CD4-positive, CD25-positive, alpha-beta regulatory T cell (primary cell): ENCODE results near the gene RFC4. TPM values are rescaled to one million over a fixed set of nuclear protein-coding genes. Genes with fewer than 3 reads are reported as not detected.
A peak's percentile ranks its signal among the peaks of the same experiment; 100 is the strongest.
"Not testable (repeated sequence)": the region's sequence is repeated elsewhere in the genome, so short reads cannot be mapped to it uniquely, and the experiment has no call there.

Experiments used
- ATAC-seq, 2 donors: fragments of 150-1000 bp; cut with Tn5 transposase; one replicate each; pipeline ENCODE4 v1.10.0; 2021; ENCODE audit warnings: low read depth in 2 of 2, moderate number of reproducible peaks in 2 of 2, moderate library complexity in 1 of 2
- DNase-seq, 3 donors: peaks; one replicate each; pipeline versions ENCODE4 v3.0.0 to v3.0.0-alpha.2; 2012 to 2022; ENCODE audit warnings: mixed read lengths in 1 of 3
- H3K27ac ChIP-seq: one replicate; pipeline ENCODE4 v1.7.0; 2013; ENCODE audit warnings: mild to moderate bottlenecking, low read length; ENCODE audit not compliant: insufficient read depth, poor library complexity, severe bottlenecking
- H3K27me3 ChIP-seq: one replicate; pipeline ENCODE4 v1.7.0; 2013; ENCODE audit warnings: low read length; ENCODE audit not compliant: control insufficient read depth, insufficient read depth
- H3K36me3 ChIP-seq: one replicate; pipeline ENCODE4 v1.7.0; 2013; ENCODE audit warnings: mild to moderate bottlenecking, low read length, moderate library complexity; ENCODE audit not compliant: control insufficient read depth, insufficient read depth
- H3K4me1 ChIP-seq: 2 replicates; pipeline ENCODE4 v1.7.0; 2013; ENCODE audit warnings: mild to moderate bottlenecking, low read length; ENCODE audit not compliant: insufficient read depth, control insufficient read depth, poor library complexity, severe bottlenecking
- H3K4me3 ChIP-seq: one replicate; pipeline ENCODE4 v1.7.0; 2013; ENCODE audit warnings: low read depth, mild to moderate bottlenecking, low read length, moderate library complexity
- H3K9me3 ChIP-seq, 2 experiments: 1 replicate in 1 of 2; 2 replicates in 1 of 2; pipeline ENCODE4 v1.7.0; 2013; ENCODE audit warnings: low read length in 2 of 2, mild to moderate bottlenecking in 1 of 2, moderate library complexity in 1 of 2; ENCODE audit not compliant: control insufficient read depth in 2 of 2
- H3K27ac Mint-ChIP-seq, 3 donors: one replicate each; pipeline ENCODE4 v1.8.0; 2020 to 2022; ENCODE audit warnings: mild to moderate bottlenecking in 3 of 3, mixed read lengths in 3 of 3, moderate library complexity in 2 of 3
- H3K27me3 Mint-ChIP-seq: one replicate; pipeline ENCODE4 v1.8.0; 2022; ENCODE audit warnings: mild to moderate bottlenecking, mixed read lengths
- H3K36me3 Mint-ChIP-seq: one replicate; pipeline ENCODE4 v1.8.0; 2020; ENCODE audit warnings: mixed read lengths
- H3K4me1 Mint-ChIP-seq, 4 donors: one replicate each; pipeline ENCODE4 v1.8.0; 2020 to 2022; ENCODE audit warnings: mixed read lengths in 4 of 4, mild to moderate bottlenecking in 1 of 4
- H3K4me3 Mint-ChIP-seq, 4 donors: one replicate each; pipeline ENCODE4 v1.8.0; 2020 to 2022; ENCODE audit warnings: mild to moderate bottlenecking in 4 of 4, mixed read lengths in 4 of 4, moderate library complexity in 3 of 4
- H3K9me3 Mint-ChIP-seq, 7 donors: one replicate each; pipeline ENCODE4 v1.8.0; 2020 to 2022; ENCODE audit warnings: mixed read lengths in 7 of 7, mild to moderate bottlenecking in 3 of 7, moderate library complexity in 2 of 7
- polyA plus RNA-seq, 4 donors: library from polyadenylated mRNA; unstranded; fragments of 300-500 nt; fragmentation: Illumina TruSeq; gene quantifications; one replicate each; pipeline ENCODE4 v1.2.3, GENCODE V29; 2021
- total RNA-seq: library from RNA; stranded (reverse); gene quantifications from one replicate; pipeline ENCODE4 v1.2.3, GENCODE V29; 2022

Gene RFC4
- total and polyA plus RNA-seq, 5 donors from 2014 or later, result 15.6 to 40.2 (median 22.1) TPM

DNA sequence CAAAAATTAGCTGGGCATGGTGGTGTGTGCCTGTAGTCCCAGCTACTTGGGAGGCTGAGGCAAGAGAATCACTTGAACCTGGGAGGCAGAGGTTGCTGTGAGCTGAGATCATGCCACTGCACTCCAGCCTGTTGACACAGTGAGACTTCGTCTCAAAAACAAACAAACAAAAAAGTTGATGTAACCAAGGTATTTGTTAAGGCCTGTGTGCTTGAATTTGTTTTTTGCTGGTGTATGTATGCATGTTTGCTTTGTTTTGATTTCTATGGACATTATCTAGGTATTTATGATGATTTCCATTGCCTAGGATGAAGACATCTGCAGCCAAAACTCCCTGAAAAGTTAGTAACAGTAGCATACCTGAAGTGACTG is 16.1 kb upstream of the RFC4 start:
- peaks cover 15% of the 10 kb centered on the region for H3K4me1 ChIP-seq
- H3K9me3 ChIP-seq, H3K4me3 Mint-ChIP-seq, H3K27ac Mint-ChIP-seq, H3K36me3 Mint-ChIP-seq, DNase-seq, ATAC-seq, H3K27me3 ChIP-seq, H3K4me3 ChIP-seq, H3K36me3 ChIP-seq, H3K9me3 Mint-ChIP-seq, H3K27ac ChIP-seq: not testable (repeated sequence)
- Mint-ChIP-seq H3K27me3 (peaks cover 26% of the 10 kb centered on the region), H3K4me1 (peaks cover 0 to 15% (median 10%) of the 10 kb centered on the region in 4 donors)

DNA sequence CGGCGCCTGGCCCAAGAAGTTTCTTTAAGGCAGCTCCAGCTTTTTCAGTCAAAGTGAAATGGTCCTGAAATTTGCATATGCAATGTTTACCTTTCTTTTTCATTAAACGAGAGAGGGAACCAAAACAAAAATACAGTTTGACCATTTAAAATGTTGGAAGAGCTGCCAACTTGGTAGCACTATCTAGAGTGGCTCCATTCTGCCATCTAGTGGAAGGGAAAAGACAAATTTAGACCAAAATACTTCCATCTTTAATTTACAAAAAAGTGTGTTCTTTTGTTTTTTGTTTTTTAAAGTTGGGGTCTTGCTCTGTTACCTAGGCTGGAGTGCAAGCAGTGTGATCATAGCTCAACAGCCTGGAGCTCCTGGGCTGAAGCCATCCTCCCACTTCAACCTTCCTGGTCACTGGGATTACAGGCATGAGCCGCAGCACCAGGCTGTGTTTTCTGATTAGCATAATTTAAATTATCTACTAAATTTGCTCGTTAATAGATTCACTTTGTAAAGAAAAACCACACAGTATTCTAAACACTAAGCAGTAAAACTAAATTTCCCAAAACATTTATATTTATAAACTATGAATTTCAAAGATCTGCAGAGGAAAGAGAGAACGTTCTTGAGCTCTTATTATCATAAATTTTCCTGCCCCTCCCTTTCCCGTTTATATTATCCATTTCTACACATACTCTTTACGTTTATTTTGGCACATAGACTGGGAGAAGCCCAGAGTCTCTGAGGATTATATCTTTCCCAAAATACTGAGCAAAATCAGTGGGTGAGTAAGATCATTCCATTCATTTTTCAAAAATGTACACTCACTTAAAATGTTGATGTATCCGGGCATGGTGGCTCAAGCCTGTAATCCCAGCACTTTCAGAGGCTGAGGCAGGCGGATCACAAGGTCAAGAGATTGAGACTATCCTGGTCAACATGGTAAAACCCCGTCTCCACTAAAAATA is 15.4 kb upstream of the RFC4 start:
- H3K4me3 ChIP-seq, result no peak overlapping the region
- H3K9me3 ChIP-seq, result no peaks in the 10 kb centered on the region
- H3K36me3 Mint-ChIP-seq, result no peaks in the 10 kb centered on the region
- peaks cover 6% of the 10 kb centered on the region for H3K27me3 ChIP-seq
- H3K9me3 Mint-ChIP-seq, result no peaks in the 10 kb centered on the region
- ATAC-seq, result no peak
- no peak overlapping the region for H3K27ac ChIP-seq
- no peak overlapping the region for H3K27ac Mint-ChIP-seq
- H3K4me1 ChIP-seq, result peaks cover 12% of the 10 kb centered on the region
- peaks cover 0 to 15% (median 10%) of the 10 kb centered on the region in 4 donors for H3K4me1 Mint-ChIP-seq
- no peaks in the 10 kb centered on the region for H3K36me3 ChIP-seq
- H3K27me3 Mint-ChIP-seq, result peaks cover 25% of the 10 kb centered on the region
- H3K4me3 Mint-ChIP-seq, result peak overlapping the region in 1 of 4 donors; percentile 8
- DNase-seq, result peak in 2 of 3 donors; percentile 50 to 70

DNA sequence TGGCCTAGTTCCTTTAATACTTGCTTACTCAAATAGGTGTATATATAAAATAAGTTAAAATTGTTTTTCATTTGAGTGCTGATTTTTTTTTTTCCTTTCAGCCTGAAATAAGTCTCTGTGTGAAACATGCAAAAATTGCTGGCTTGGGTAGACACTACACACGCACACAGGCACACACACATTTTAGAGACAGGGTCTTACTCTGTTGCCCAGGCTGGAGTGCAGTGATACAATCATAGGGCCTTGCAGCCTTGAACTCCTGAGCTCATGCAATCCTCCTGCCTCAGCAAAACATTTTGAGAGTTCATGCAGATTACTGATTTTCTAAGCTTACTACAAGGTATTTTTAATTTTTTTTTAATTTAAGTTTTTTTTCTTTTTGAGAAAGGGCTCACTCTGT is 12.7 kb upstream of the RFC4 start:
- Histone ChIP-seq H3K27ac (no peak overlapping the region), H3K36me3 (no peaks in the 10 kb centered on the region), H3K4me1 (no peaks in the 10 kb centered on the region), H3K27me3 (no peaks in the 10 kb centered on the region), H3K4me3 (no peak overlapping the region), H3K9me3 (no peaks in the 10 kb centered on the region)
- Mint-ChIP-seq H3K4me1 (peaks cover 0 to 2% (median 0%) of the 10 kb centered on the region in 4 donors), H3K36me3 (no peaks in the 10 kb centered on the region), H3K9me3 (no peaks in the 10 kb centered on the region), H3K27me3 (peaks cover 6% of the 10 kb centered on the region), H3K4me3 (no peak overlapping the region), H3K27ac (no peak overlapping the region)
- no peak for ATAC-seq
- no peak for DNase-seq

DNA sequence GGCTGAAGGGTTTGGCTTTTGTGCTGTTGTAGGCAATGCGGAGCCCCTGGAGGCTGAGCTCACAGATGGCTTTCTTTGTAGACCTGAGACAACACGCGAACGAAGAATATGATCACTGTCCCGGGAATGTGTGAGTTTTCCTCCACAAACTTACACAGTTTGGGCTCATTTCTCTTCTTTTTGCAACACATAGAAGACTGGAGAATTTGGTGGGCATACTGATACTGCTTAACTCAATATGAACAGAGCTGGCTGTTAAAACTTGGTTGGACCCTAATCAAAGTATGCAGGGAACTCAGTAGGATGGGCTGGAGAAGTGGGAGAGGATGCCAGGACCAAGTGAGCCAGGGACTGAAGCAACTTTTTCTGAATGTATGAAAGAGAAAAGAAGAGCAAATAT is 12.2 kb upstream of the RFC4 start:
- H3K9me3 ChIP-seq, result no peaks in the 10 kb centered on the region
- no peak overlapping the region for H3K4me3 ChIP-seq
- Mint-ChIP-seq H3K36me3 (no peaks in the 10 kb centered on the region), H3K4me3 (no peak overlapping the region), H3K9me3 (no peaks in the 10 kb centered on the region), H3K27ac (no peak overlapping the region), H3K27me3 (peaks cover 6% of the 10 kb centered on the region), H3K4me1 (peaks cover 0 to 2% (median 0%) of the 10 kb centered on the region in 4 donors)
- H3K4me1 ChIP-seq, result no peaks in the 10 kb centered on the region
- no peak overlapping the region for H3K27ac ChIP-seq
- ATAC-seq (no peak), DNase-seq (no peak)
- H3K36me3 ChIP-seq, result no peaks in the 10 kb centered on the region
- H3K27me3 ChIP-seq, result no peaks in the 10 kb centered on the region

DNA sequence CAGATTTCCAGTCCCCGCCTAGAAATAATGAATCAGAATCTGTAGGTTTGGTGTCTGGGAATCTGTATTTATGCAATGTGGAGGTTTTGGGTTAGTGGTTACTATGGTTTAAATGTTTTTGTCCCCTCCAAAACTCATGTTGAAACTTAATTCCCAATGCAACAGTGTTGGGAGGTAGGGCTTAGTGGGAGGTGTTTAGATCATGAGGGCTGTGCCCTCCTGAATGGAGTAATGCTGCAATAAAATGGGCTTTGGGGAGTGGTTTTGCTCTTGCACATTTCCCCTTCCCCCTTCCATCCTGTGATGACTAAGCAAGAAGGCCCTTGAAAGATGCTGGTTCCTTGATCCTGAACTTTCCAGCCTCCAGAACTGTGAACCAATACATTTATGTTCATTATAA is 9.2 kb upstream of the RFC4 start:
- Mint-ChIP-seq H3K27ac (no peak overlapping the region), H3K36me3 (no peaks in the 10 kb centered on the region), H3K9me3 (no peaks in the 10 kb centered on the region), H3K27me3 (no peaks in the 10 kb centered on the region), H3K4me1 (no peaks in the 10 kb centered on the region), H3K4me3 (no peak overlapping the region)
- ATAC-seq (no peak), DNase-seq (no peak)
- Histone ChIP-seq H3K9me3 (no peaks in the 10 kb centered on the region), H3K36me3 (no peaks in the 10 kb centered on the region), H3K27ac (no peak overlapping the region), H3K4me3 (no peak overlapping the region), H3K4me1 (no peaks in the 10 kb centered on the region), H3K27me3 (no peaks in the 10 kb centered on the region)

DNA sequence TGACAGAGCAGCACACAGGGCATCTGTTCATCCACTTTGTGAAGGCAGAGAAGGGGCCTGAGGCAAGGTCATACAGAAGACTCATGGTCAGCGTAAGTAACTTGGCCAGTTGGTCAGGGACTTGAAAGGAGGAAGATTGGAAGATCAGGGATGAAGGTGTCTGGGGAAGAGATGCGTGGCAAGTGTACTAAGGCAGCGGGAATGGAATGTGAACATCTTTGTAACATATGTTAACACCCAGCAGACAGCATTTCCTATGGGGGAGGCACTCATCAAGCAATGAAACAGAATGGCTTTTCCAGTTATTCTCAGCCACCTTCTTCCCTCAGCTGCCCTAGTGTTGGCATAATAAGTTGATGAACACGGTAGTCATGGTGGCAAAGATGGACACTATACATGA is 7.8 kb upstream of the RFC4 start:
- no peak overlapping the region for H3K4me3 Mint-ChIP-seq
- Histone ChIP-seq H3K27ac (no peak overlapping the region), H3K9me3 (no peaks in the 10 kb centered on the region), H3K4me3 (no peak overlapping the region), H3K36me3 (no peaks in the 10 kb centered on the region), H3K27me3 (no peaks in the 10 kb centered on the region), H3K4me1 (no peaks in the 10 kb centered on the region)
- no peak overlapping the region for H3K27ac Mint-ChIP-seq
- H3K9me3 Mint-ChIP-seq, result no peaks in the 10 kb centered on the region
- no peaks in the 10 kb centered on the region for H3K4me1 Mint-ChIP-seq
- no peaks in the 10 kb centered on the region for H3K27me3 Mint-ChIP-seq
- no peak for DNase-seq
- ATAC-seq, result no peak
- no peaks in the 10 kb centered on the region for H3K36me3 Mint-ChIP-seq

DNA sequence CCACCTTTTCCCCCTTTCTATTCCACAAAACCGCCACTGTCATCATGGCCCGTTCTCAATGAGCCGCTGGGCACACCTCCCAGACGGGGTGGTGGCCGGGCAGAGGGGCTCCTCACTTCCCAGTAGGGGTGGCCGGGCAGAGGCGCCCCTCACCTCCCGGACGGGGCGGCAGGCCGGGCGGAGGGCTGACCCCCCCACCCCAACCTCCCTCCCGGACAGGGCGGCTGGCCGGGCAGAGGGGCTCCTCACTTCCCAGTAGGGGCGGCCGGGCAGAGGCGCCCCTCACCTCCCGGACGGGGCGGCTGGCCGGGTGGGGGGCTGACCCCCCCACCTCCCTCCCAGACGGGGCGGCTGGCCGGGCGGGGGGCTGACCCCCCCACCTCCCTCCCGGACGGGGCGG is 5.0 kb upstream of the RFC4 start:
- H3K27me3 Mint-ChIP-seq, DNase-seq, H3K4me1 ChIP-seq, H3K27me3 ChIP-seq, H3K9me3 Mint-ChIP-seq, H3K4me3 Mint-ChIP-seq, H3K27ac Mint-ChIP-seq, H3K4me3 ChIP-seq, H3K9me3 ChIP-seq, H3K36me3 ChIP-seq, H3K27ac ChIP-seq, ATAC-seq, H3K36me3 Mint-ChIP-seq: not testable (repeated sequence)
- H3K4me1 Mint-ChIP-seq, result peaks cover 7 to 11% (median 9%) of the 10 kb centered on the region in 4 donors
